ENCODE data around the gene CD93. TPM values are rescaled to one million over a fixed set of nuclear protein-coding genes. Genes with fewer than 3 reads are reported as not detected.

Gene CD93
- total RNA-seq, 1 donor from 2014 or later: 0.02 TPM

DNA sequence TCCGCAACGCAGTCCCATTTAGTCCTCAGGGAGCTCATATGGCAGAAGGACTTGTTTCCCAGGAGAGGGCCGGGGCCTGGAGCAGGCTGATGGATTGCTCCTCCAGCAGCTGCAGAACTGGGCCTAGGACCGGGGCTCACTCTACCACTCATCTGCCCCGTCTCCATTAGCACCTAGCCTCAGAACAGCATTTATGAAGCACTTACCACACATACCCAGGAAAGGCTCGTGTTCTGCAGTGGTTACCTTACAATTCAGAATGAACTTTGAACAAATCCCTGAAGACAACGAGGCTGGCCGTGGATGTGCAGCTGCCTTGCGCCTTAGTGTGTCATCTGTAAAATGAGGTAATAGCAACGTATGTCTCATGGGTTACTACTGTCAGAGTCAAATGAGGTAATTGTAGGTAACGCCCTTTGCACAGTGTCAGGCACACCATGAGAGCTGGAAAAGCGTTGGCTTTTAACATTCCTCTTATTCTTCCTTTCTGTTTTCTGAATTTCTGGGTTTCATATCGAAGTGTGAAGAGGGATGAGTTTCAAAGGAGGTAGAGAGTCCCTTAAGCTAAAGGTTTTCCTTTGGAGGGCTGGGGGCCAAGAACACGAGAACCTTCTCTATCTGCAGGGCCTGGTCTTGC, 46.3 kb upstream of the CD93 start:
- H3K27ac ChIP-seq (ENCODE audit: low read depth, low read length): no peak overlapping the region
- no peaks in the 10 kb centered on the region for H3K79me2 ChIP-seq (ENCODE audit: insufficient read depth, low read length)
- no peaks in the 10 kb centered on the region for H3K36me3 ChIP-seq (ENCODE audit: insufficient read depth, low read length)
- TF ChIP-seq EZH2 (IDR thresholded peaks at IDR 0.05; ENCODE audit: insufficient read depth, low read length) (no peak), CTCF (IDR thresholded peaks at IDR 0.05; ENCODE audit: insufficient read depth, low read depth, low read length) (no peak)
- Mint-ChIP-seq H3K4me1 (ENCODE audit: low read depth, unreplicated experiment) (no peaks in the 10 kb centered on the region), H3K4me3 (ENCODE audit: unreplicated experiment) (no peak overlapping the region), H3K36me3 (ENCODE audit: low read depth, unreplicated experiment) (no peaks in the 10 kb centered on the region), H3K27me3 (ENCODE audit: low read depth, unreplicated experiment) (peaks cover 14% of the 10 kb centered on the region), H3K9me3 (ENCODE audit: unreplicated experiment) (no peaks in the 10 kb centered on the region), H3K27ac (ENCODE audit: unreplicated experiment) (no peak overlapping the region)
- no peaks in the 10 kb centered on the region for H4K20me1 ChIP-seq (ENCODE audit: insufficient read depth, low read length)
- DNase-seq (ENCODE audit: low read depth) (no peak), FAIRE-seq (no peak)
- no peak overlapping the region for H2AFZ ChIP-seq (ENCODE audit: low read depth, low read length)
- H3K4me3 ChIP-seq (ENCODE audit: insufficient read depth, low read depth, low read length): no peak overlapping the region
- H3K9me3 ChIP-seq (ENCODE audit: insufficient read depth, low read depth, low read length): no peaks in the 10 kb centered on the region
- H3K9ac ChIP-seq (ENCODE audit: low read length): no peak overlapping the region
- no peak overlapping the region for H3K4me2 ChIP-seq (ENCODE audit: low read length)
- H3K4me1 ChIP-seq (ENCODE audit: insufficient read depth, low read length): no peaks in the 10 kb centered on the region
- H3K27me3 ChIP-seq (ENCODE audit: insufficient read depth, low read length): no peaks in the 10 kb centered on the region

DNA sequence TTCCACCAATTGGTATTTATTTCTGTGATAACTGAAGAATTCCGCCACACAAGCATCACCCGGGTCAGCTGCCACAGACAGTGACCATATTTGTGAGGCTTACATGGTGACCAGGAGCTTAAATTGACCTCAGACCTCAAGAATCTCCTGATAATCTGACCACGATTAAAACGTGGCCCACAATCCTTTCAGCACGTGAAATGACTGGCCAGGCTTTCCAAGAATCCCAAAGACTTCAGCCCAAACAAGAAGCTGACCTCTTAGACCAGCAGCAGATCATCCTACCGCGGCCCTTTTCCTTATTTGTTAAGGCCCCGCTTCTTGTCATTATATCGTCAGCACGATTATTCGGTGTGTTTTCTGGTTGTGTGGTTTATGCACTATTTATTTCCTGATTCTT, 45.6 kb upstream of the CD93 start:
- Mint-ChIP-seq H3K4me3 (ENCODE audit: unreplicated experiment) (no peak overlapping the region), H3K27ac (ENCODE audit: unreplicated experiment) (no peak overlapping the region), H3K9me3 (ENCODE audit: unreplicated experiment) (no peaks in the 10 kb centered on the region), H3K36me3 (ENCODE audit: low read depth, unreplicated experiment) (no peaks in the 10 kb centered on the region), H3K4me1 (ENCODE audit: low read depth, unreplicated experiment) (no peaks in the 10 kb centered on the region), H3K27me3 (ENCODE audit: low read depth, unreplicated experiment) (peaks cover 19% of the 10 kb centered on the region)
- Histone ChIP-seq H3K9ac (ENCODE audit: low read length) (no peak overlapping the region), H3K4me2 (ENCODE audit: low read length) (no peak overlapping the region), H2AFZ (ENCODE audit: low read depth, low read length) (no peak overlapping the region), H4K20me1 (ENCODE audit: insufficient read depth, low read length) (no peaks in the 10 kb centered on the region), H3K4me1 (ENCODE audit: insufficient read depth, low read length) (no peaks in the 10 kb centered on the region), H3K36me3 (ENCODE audit: insufficient read depth, low read length) (no peaks in the 10 kb centered on the region), H3K4me3 (ENCODE audit: insufficient read depth, low read depth, low read length) (no peak overlapping the region), H3K9me3 (ENCODE audit: insufficient read depth, low read depth, low read length) (no peaks in the 10 kb centered on the region), H3K79me2 (ENCODE audit: insufficient read depth, low read length) (no peaks in the 10 kb centered on the region), H3K27ac (ENCODE audit: low read depth, low read length) (no peak overlapping the region), H3K27me3 (ENCODE audit: insufficient read depth, low read length) (no peaks in the 10 kb centered on the region)
- FAIRE-seq (no peak), DNase-seq (ENCODE audit: low read depth) (peak; percentile 46)
- TF ChIP-seq CTCF (IDR thresholded peaks at IDR 0.05; ENCODE audit: insufficient read depth, low read depth, low read length): no peak
- no peak for TF ChIP-seq EZH2 (IDR thresholded peaks at IDR 0.05; ENCODE audit: insufficient read depth, low read length)

DNA sequence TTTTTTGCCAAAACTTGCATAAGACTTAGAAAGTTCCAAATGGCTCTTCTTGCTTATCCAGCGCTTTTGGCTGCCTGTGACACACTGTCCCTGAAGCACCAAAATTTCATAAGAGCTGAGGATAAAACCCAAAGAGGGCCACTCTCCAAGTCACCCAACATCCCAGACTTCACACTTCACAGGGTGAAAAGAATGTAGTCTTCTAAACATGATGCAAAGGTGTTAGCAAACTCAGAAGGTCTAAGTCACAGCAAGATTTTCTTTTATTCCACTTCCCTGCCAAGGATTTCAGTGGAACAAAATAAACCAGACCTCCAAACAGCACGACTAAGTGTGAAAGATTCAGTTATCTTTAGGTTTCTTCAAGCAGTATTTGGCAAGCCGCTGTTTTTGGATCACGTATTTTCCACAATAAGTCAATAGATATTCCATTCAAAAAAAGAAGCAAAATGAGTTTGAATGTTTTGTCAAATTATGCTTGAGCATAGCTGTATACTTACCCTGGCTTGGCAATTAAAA, 44.6 kb upstream of the CD93 start:
- DNase-seq (ENCODE audit: low read depth): no peak
- H2AFZ ChIP-seq (ENCODE audit: low read depth, low read length): no peak overlapping the region
- H3K4me3 Mint-ChIP-seq (ENCODE audit: unreplicated experiment): no peak overlapping the region

More for the DNA sequence above, 44.6 kb upstream of the CD93 start:
- no peaks in the 10 kb centered on the region for H3K36me3 Mint-ChIP-seq (ENCODE audit: low read depth, unreplicated experiment)
- no peak overlapping the region for H3K9ac ChIP-seq (ENCODE audit: low read length)
- peaks cover 1% of the 10 kb centered on the region for H3K4me1 Mint-ChIP-seq (ENCODE audit: low read depth, unreplicated experiment)
- no peaks in the 10 kb centered on the region for H3K36me3 ChIP-seq (ENCODE audit: insufficient read depth, low read length)
- H3K27ac Mint-ChIP-seq (ENCODE audit: unreplicated experiment): no peak overlapping the region
- H3K4me3 ChIP-seq (ENCODE audit: insufficient read depth, low read depth, low read length): no peak overlapping the region
- H3K27me3 ChIP-seq (ENCODE audit: insufficient read depth, low read length): no peaks in the 10 kb centered on the region
- no peak overlapping the region for H3K27ac ChIP-seq (ENCODE audit: low read depth, low read length)
- H3K27me3 Mint-ChIP-seq (ENCODE audit: low read depth, unreplicated experiment): peaks cover 21% of the 10 kb centered on the region
- no peak overlapping the region for H3K4me2 ChIP-seq (ENCODE audit: low read length)
- H3K9me3 Mint-ChIP-seq (ENCODE audit: unreplicated experiment): no peaks in the 10 kb centered on the region
- H3K79me2 ChIP-seq (ENCODE audit: insufficient read depth, low read length): no peaks in the 10 kb centered on the region
- no peaks in the 10 kb centered on the region for H3K9me3 ChIP-seq (ENCODE audit: insufficient read depth, low read depth, low read length)
- no peaks in the 10 kb centered on the region for H4K20me1 ChIP-seq (ENCODE audit: insufficient read depth, low read length)
- no peak for FAIRE-seq
- no peaks in the 10 kb centered on the region for H3K4me1 ChIP-seq (ENCODE audit: insufficient read depth, low read length)
- no peak for TF ChIP-seq CTCF (IDR thresholded peaks at IDR 0.05; ENCODE audit: insufficient read depth, low read depth, low read length)
- no peak for TF ChIP-seq EZH2 (IDR thresholded peaks at IDR 0.05; ENCODE audit: insufficient read depth, low read length)

All from astrocyte (in vitro differentiated cells and primary cell).